ENCODE results near the gene ALK.

- TF ChIP-seq CTCF (conservative IDR thresholded peaks at IDR 0.05) (no peak), ZFX (IDR thresholded peaks at IDR 0.05) (no peak)
Measured at GRCh38 chr2:29872870-29873269, 48.5 kb downstream of the ALK start.
